Stimulated activated CD8-positive, alpha-beta memory T cell treated with anti-CD3 and anti-CD28 coated beads, Interleukin-12 subunit alpha, Interleukin-12 subunit beta, amount 100 ng/mL, for 24 hours (primary cell): ENCODE data around the gene UCHL5.
"Not testable (repeated sequence)": the region's sequence is repeated elsewhere in the genome, so short reads cannot be mapped to it uniquely, and the experiment has no call there.

Source experiments
- DNase-seq: peaks from one replicate; pipeline ENCODE4 v3.0.0-alpha.2; 2020; ENCODE audit errors: extremely low read depth

The UCHL5 gene

DNA sequence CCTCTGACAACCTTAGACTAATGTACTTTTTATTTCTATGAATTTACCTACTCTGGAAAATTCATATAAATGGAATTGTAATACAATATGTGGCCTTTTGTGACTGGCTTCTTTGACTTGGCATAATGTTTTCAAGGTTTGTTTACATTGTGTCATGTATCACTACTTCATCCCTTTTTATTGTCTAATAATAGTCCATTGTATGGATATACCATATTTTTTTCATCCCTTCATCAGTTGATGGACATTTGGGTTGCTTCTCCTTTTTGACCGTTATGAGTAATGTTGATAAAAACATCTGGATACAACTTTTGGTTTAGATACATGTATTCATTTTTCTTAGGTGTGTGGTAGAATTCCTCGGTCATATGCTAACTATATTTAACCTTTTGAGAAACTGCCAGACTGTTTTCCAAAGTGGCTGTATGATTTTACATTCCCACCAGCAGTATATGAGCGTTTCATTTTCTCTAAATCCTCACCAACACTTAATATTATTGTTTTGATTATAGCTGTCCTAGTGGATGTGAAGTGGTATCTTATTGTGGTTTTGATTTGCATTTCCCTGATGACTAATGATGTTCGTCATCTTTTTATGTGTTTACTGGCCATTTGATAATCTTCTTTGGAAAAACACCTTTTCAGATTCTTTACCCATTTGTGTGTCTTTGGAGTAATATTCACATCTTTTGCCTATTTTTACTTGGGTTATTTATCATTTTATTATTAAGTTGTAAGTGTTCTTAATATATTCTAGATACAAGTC lies 3.7 kb upstream of the UCHL5 start:
- no peak for DNase-seq

DNA sequence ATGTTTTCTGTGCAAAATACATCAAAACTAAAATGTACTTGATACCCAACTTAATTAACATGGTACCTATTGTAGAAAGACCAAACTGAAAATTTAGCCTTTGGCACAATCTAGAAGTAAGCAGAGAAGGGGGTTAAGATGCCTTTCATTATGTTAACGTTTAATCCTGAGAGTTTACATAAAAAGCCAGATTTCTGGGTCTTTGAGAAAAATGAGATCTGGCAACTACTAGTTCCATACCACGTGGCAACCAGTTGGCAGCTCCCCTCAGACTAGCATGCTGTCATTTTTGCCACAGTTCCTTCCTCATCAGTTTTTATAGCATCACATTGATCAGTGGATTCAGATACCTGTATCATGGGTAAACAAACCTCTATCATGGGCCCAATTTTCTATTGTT lies 1.8 kb upstream of the UCHL5 start:
- DNase-seq, result no peak

DNA sequence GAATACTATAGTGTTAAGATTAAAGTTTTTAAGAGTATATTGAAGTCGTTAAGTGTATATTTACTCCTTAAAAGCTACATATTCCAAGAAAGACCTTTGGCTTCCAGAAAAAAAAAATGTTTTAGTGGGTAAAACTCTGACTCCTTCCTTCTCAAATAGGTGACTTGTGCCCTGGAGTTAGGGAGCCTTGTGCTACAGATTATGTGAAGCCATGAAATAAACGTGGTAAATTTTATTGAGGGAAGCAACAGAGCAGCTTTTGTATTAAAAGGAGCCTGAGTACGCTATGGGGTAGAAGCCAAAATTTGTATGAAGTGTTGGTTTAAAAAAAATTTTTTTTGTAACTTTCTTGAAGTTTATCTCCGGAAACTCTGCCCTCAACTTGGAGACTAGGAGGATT lies 1.2 kb upstream of the UCHL5 start:
- DNase-seq, result no peak

- no peak for DNase-seq
Measured at GRCh38 chr1:193060115-193060403, 899 bp upstream of the UCHL5 start.

GRCh38 chr1:193058529-193059281 lies 455 bp downstream of the UCHL5 start:
- peak; percentile 32 for DNase-seq

- DNase-seq, result no peak
Measured at GRCh38 chr1:193054169-193054675, 4.9 kb downstream of the UCHL5 start.

GRCh38 chr1:193048913-193049312 lies 10.2 kb downstream of the UCHL5 start:
- DNase-seq, result not testable (repeated sequence)

DNA sequence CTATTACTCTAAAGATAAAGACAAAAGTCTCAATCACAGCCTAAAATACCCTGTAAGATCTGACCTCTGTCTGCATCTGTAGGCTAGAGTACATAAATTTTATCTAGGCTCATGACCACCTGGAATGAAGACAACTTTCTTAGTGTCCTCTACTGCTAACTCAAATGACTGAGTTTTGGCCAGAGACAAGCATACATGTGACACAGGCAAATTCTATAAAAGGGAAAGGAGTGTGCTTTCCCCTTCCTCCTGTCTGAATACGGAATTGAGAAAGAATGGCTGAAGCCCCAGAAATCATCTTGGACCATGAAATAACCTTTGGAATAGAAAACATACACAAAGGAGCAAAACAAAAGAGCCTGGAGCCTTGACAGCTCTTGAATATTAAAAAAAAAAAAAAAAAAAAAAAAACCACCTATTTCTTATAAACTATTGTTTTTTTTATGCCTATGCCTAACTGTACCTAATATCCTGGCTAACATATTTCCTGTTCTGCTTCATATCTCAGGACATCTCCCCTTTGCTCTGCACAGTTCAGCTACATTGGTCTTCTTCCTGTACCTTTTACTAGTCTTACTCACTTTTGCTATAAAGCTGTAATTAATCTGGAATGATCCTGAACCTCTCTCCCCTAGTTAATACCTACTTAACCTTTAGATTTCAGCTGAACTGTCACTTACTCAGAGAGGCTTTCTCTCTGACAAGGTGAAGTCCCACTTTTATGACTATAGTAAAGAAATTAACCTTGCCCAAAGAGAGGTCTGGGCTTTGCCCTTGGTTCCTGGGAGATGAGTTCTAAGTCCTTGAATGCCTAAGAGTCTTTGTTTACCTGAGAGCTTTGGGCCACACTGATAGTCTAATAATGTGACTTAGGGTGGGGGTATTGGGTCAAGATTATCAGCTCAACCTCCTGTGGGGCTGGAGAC lies 16.1 kb downstream of the UCHL5 start:
- no peak for DNase-seq

- DNase-seq, result no peak
Measured at GRCh38 chr1:193040011-193040410, 19.1 kb downstream of the UCHL5 start.

DNA sequence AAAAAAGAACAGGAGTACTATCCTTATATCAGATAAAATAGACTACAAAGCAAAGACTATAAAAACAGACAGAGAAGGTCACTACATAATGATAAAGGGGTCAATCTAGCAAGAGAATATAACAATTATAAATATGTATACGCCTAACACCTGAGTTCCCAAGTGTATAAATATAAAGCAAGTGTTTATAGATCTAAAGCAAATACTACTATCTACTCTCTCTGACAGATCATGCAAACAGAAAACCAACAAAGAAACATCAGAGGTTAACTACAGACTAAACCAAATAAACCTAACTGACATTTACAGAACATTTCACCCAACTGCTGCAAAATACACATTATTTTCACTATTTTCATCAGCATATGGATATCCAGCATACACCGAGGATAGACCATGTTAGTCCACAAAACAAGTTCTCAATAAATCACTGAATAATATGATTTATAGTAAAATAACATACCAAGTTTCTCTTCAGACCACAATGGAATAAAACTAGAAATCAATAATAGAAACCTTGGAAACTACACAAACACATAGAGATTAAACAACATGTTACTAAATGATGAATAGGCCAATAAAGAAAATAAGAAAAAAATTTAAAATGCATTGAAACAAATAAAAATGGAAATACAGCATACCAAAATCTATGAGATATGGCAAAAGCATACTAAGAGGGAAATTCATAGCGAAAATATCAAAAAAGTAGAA lies 22.7 kb downstream of the UCHL5 start:
- DNase-seq, result no peak

DNA sequence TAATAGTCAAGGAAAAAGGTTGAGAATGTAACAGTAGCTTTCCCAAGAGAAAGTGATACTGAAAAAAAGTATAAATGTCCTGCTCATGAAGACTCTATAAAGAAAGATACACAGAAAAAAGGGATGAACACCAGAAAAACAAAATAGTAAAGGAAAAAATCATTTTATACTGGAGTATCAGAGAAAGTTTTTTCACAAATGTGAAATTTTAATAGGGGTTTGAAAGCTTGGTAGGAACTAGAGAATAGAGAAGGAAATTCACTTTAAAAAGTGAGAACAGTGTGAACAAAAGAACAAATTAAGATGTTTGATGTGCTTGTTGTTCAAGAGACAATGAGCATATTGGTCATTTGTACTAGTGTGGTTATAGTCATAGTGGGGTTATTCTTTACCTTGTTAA lies 25.6 kb downstream of the UCHL5 start:
- DNase-seq, result no peak

DNA sequence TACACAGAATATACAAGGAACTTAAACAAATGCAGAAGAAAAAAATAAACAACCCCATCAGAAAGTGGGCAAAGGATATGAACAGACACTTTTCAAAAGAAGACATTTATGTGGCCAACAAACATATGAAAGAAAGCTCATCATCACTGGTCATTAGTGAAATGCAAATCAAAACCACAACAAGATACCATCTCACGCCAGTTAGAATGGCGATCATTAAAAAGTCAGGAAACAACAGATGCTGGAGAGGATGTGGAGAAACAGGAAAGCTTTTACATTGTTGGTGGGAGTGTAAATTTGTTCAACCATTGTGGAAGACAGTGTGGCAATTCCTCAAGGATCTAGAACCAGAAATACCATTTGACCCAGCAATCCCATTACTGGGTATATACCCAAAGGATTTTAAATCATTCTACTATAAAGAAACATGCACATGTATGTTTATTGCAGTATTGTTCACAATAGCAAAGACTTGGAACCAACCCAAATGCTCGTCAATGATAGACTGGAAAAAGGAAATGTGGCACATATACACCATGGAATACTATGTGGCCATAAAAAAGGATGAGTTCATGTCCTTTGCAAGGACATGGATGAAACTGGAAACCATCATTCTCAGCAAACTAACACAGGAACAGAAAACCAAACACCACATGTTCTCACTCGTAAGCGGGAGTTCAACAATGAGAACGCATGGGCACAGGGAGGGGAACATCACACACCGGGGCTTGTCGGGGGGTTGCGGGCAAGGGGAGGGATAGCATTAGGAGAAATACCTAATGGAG lies 26.3 kb downstream of the UCHL5 start:
- DNase-seq, result not testable (repeated sequence)

DNA sequence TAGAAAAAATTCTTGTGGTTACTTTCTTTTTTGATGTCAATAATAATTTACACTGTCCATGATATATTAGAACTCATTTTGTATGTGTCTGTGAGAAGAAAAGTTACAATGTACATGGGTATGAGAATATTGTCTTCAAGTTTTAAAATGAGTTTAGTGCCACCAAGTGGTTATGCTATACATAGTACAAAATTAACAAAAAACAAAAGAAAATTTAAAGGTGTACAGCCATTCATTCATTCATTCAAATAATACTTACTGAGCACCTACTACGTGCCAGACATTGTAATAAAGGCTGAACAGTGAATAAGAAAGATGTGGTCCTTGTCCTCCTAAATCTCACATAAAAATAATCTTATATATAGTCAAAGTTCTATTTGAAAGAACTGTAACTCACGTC lies 27.7 kb downstream of the UCHL5 start:
- no peak for DNase-seq

DNA sequence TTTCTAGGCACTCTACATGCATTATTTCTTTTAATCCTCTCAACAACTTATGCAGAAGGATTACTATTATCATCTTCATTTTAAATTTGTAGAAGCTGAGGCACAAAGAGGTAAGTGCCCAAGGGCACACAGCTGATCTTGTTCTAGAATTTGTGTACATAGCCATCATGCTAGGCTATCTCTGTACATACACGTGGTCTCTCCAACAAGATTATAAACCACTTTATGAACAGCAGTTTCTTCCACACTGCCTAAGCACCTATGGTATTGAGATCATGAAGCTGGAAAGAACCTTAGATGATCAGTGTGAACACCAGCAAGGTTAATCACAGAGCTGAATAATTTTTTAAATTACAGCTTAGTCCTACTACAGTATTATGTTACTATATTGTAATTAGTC lies 28.9 kb downstream of the UCHL5 start:
- no peak for DNase-seq

DNA sequence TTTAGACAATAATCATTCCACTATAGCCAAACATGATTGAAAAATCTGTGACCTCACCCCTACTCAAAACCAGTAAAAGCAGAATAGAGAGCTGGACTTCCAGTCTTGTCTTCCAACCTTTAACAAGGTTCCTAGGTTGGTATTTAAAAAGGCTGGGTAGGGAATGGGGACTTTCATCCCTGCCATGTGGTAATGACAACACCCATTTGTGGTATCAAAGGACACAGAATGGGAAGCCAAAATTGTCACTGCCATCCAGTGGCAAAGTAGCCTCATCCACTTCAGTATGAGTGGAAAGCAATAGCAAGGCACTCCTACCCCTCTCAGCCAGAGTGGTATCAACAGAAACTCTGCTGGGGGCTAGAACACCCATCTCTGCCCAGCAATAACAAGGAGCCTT lies 33.9 kb downstream of the UCHL5 start:
- DNase-seq, result no peak

DNA sequence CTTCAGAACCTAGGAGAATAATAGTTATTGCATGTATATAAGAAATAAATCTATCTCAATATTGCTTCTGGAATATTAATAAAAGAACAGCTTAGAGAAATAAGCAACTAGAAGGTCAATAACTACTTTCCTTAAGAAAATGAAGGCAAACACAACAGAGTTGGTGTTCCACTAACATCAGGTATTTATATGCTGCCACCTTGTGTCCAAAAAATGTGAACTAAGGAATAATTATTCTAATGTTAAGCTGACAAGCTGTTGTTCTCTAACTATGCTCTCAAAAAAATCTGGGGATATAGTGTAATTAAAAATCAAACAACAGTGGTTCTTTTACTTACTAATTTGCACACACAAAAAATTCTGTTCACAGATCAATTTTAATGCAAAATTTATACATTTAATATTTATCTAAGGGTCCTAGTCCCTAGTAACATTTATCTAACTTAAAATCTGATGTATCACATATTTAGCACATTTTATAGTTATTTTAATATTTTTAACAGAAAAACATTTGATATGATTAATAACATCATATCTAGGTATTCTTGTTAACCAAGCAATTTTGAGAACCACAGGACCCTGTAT lies 39.6 kb downstream of the UCHL5 start:
- DNase-seq, result no peak

DNA sequence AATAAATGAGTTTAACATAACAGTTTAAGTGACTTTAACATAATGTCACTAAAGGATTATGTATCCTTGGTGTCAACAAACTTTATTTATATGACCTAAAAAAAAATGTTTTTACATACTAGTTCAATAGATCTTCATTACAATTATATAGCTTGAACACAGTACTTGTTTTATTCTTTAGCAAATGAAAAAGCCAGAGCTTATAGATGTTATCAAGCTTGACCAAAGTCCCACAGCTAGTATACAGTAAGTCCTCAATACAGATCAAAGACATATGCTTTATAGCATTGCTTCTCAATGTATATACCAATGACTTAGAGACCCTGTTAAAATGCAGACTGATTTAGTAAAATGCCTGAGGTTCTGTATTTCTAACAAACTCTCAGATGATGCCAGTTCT lies 42.4 kb downstream of the UCHL5 start:
- DNase-seq, result no peak

DNA sequence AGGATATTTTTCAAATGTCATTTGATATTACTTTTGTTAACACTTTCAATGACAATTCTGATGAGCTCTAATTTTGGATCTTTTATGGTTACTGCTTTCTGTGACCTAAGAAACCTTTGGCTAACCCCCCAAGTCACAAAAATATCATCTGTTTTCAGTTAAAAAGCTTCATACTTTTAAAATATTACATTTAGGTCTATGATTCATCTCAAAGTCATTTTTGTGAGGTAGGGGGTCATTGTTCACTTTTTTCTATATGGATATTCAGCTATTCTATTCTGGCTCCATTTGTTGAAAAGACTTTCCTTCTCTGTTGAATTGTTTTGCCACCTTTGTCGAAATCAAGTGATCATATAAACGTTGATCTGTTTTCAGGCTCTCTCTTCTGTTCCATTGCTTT lies 44.8 kb downstream of the UCHL5 start:
- DNase-seq, result no peak

GRCh38 chr1:193013707-193014106 lies 45.5 kb downstream of the UCHL5 start:
- DNase-seq, result no peak

DNA sequence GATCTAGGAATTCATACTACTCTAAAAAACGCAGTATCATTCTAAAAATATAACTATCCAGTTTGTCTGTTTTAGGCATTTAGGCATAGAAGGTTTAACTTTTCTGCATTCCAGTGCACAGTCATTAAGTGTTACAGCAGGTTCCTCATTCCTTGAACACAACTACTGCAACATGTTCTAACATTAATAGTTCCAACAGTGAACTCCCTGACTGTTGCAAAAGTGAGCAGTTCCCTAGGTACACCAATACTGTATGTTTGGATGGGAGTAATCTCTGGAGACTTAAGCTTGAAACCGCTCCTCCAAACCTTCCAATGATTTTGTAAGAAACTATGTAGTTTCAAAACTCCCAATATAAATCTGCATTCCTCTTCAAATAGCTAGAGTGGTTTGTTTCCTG lies 46.2 kb downstream of the UCHL5 start:
- DNase-seq, result no peak

DNA sequence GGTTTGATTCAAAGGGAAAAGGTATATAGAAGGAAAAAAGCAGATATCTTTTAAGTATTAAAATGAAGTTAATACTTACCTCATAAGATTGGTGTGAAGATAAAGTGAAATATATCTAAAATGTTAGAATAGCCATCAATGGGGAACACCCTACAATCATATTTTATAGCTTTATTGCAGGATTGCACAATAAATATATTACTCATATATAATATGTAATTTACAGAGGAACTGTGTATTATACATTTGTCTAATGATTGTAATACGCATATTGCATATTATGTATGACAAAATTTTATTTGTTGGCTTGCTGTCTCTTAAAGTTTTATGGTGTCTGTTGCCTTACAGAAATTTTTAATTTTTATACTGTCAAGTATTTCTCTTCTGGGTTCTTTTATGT lies 47.8 kb downstream of the UCHL5 start:
- DNase-seq, result no peak
